ENCODE measurements around the gene TRIP11. TPM values are rescaled to one million over a fixed set of nuclear protein-coding genes. Genes with fewer than 3 reads are reported as not detected.
"Not testable (repeated sequence)": the region's sequence is repeated elsewhere in the genome, so short reads cannot be mapped to it uniquely, and the experiment has no call there.

TRIP11 gene
- total RNA-seq, result 10 to 100 TPM; 54.2 to 59.2 TPM
- long read RNA-seq, partial matches to known transcripts, result 39 of 45 reads
- long read RNA-seq, other reads (novel, unspliced or antisense), result 6 of 45 reads

- peak; percentile 96 for DNase-seq
- intact Hi-C loops (cut with DNase I), result no loop called here
- ATAC-seq, result peak; percentile 99
Measured at GRCh38 chr14:92039719-92040430, at the start of gene TRIP11. Gene TRIP11 (minus strand): TSS chr14:92040059. CDS start chr14:92039685, 374 bp downstream.

GRCh38 chr14:92088494-92088893 is 48.6 kb upstream of the TRIP11 start:
- DNase-seq (no peak), ATAC-seq (no peak)
- intact Hi-C loops (cut with DNase I), result no loop called here

GRCh38 chr14:92074555-92074954 is 34.7 kb upstream of the TRIP11 start:
- intact Hi-C loops (cut with DNase I), result no loop called here
- ATAC-seq (no peak), DNase-seq (no peak)

- ATAC-seq, result no peak
- no peak for DNase-seq
- intact Hi-C loops (cut with DNase I), result no loop called here
Measured at GRCh38 chr14:92058006-92058917, 18.4 kb upstream of the TRIP11 start.

- DNase-seq (no peak), ATAC-seq (no peak)
- intact Hi-C loops (cut with DNase I), result no loop called here
Measured at GRCh38 chr14:92049781-92050180, 9.9 kb upstream of the TRIP11 start.

- ATAC-seq; DNase-seq; intact Hi-C loops (cut with DNase I): not testable (repeated sequence)
Measured at GRCh38 chr14:92049221-92049620, 9.4 kb upstream of the TRIP11 start.

GRCh38 chr14:92045904-92046303 is 6.0 kb upstream of the TRIP11 start:
- intact Hi-C loops (cut with DNase I); ATAC-seq; DNase-seq: not testable (repeated sequence)

- ATAC-seq; DNase-seq; intact Hi-C loops (cut with DNase I): not testable (repeated sequence)
Measured at GRCh38 chr14:92041766-92042165, 1.9 kb upstream of the TRIP11 start.

- intact Hi-C loops (cut with DNase I), result no loop called here
- ATAC-seq, result no peak
- no peak for DNase-seq
Measured at GRCh38 chr14:92041203-92041602, 1.3 kb upstream of the TRIP11 start.

GRCh38 chr14:92040431-92041051 is 682 bp upstream of the TRIP11 start:
- intact Hi-C loops (cut with DNase I), result no loop called here
- DNase-seq (no peak), ATAC-seq (peak in 1 of 2 donors; percentile 40)

GRCh38 chr14:92039063-92039718 is 668 bp downstream of the TRIP11 start:
- ATAC-seq (peak; percentile 56 to 68), DNase-seq (no peak)
- intact Hi-C loops (cut with DNase I), result no loop called here

- intact Hi-C loops (cut with DNase I), result no loop called here
- DNase-seq (no peak), ATAC-seq (no peak)
Measured at GRCh38 chr14:92037989-92038388, 1.9 kb downstream of the TRIP11 start.

- ATAC-seq (no peak), DNase-seq (no peak)
- intact Hi-C loops (cut with DNase I), result no loop called here
Measured at GRCh38 chr14:92035890-92036289, 4.0 kb downstream of the TRIP11 start.

GRCh38 chr14:92033906-92034687 is 5.8 kb downstream of the TRIP11 start:
- DNase-seq (no peak), ATAC-seq (no peak)
- intact Hi-C loops (cut with DNase I), result no loop called here

- intact Hi-C loops (cut with DNase I), result no loop called here
- DNase-seq (no peak), ATAC-seq (no peak)
Measured at GRCh38 chr14:92033433-92033832, 6.4 kb downstream of the TRIP11 start.

GRCh38 chr14:92026548-92027190 is 13.2 kb downstream of the TRIP11 start:
- DNase-seq (no peak), ATAC-seq (no peak)
- intact Hi-C loops (cut with DNase I), result no loop called here

- intact Hi-C loops (cut with DNase I), result no loop called here
- ATAC-seq (no peak), DNase-seq (no peak)
Measured at GRCh38 chr14:92022036-92022435, 17.8 kb downstream of the TRIP11 start.

- DNase-seq, result no peak
- no peak for ATAC-seq
- intact Hi-C loops (cut with DNase I), result no loop called here
Measured at GRCh38 chr14:92021523-92021922, 18.3 kb downstream of the TRIP11 start.
